CD4-positive, alpha-beta T cell (primary cell): ENCODE results near the gene ADCY7. TPM values are rescaled to one million over a fixed set of nuclear protein-coding genes. Genes with fewer than 3 reads are reported as not detected.
A peak's percentile ranks its signal among the peaks of the same experiment; 100 is the strongest.

Experiments used
- ATAC-seq: fragments of 200-7000 bp; cut with Tn5 transposase; one replicate; pipeline ENCODE4 v1.10.0; 2022; ENCODE audit warnings: mild to moderate bottlenecking; ENCODE audit not compliant: poor library complexity
- CTCF ChIA-PET: fragments of 350-600 bp; sonication (Branson Sonifier 250); formaldehyde crosslinking; loops from one replicate; lab custom pipeline; 2021; ENCODE audit warnings: antibody characterized with exemption, inconsistent platforms; lab: Charles Lee
- POLR2A ChIA-PET: fragments of 350-600 bp; sonication (Branson Sonifier 250); formaldehyde crosslinking; loops from one replicate; lab custom pipeline; 2021; ENCODE audit warnings: antibody characterized with exemption, inconsistent platforms; lab: Charles Lee
- DNase-seq, 14 experiments: peaks; one replicate each; pipeline ENCODE4 v3.0.0-alpha.2; 2013 to 2020; ENCODE audit warnings: mixed read lengths in 2 of 14
- H3K27ac ChIP-seq, 2 donors: one replicate each; pipeline versions ENCODE4 v1.5.1 to v1.7.0; 2013; ENCODE audit warnings: low read length in 2 of 2, low read depth in 1 of 2, mild to moderate bottlenecking in 1 of 2
- H3K27me3 ChIP-seq, 2 experiments: 1 replicate in 1 of 2; 2 replicates in 1 of 2; pipeline versions ENCODE4 v1.6.1 to v1.7.0; 2013; ENCODE audit warnings: low read length in 2 of 2, control low read depth in 1 of 2, mild to moderate bottlenecking in 1 of 2, moderate library complexity in 1 of 2; ENCODE audit not compliant: insufficient read depth in 2 of 2, control insufficient read depth in 1 of 2
- H3K36me3 ChIP-seq: one replicate; pipeline ENCODE4 v1.6.1; 2013; ENCODE audit warnings: low read length, control low read depth; ENCODE audit not compliant: insufficient read depth
- H3K4me1 ChIP-seq: one replicate; pipeline ENCODE4 v1.6.1; 2013; ENCODE audit warnings: low read length, control low read depth; ENCODE audit not compliant: insufficient read depth
- H3K4me3 ChIP-seq: one replicate; pipeline ENCODE4 v1.5.1; 2013; ENCODE audit warnings: mild to moderate bottlenecking, low read length, moderate library complexity
- H3K9me3 ChIP-seq, 2 experiments: 1 replicate in 1 of 2; 2 replicates in 1 of 2; pipeline versions ENCODE4 v1.6.1 to v1.7.0; 2013; ENCODE audit warnings: low read length in 2 of 2, mild to moderate bottlenecking in 2 of 2, control low read depth in 1 of 2, moderate library complexity in 1 of 2; ENCODE audit not compliant: control insufficient read depth in 1 of 2, insufficient read depth in 1 of 2
- H3K27ac Mint-ChIP-seq: one replicate; pipeline ENCODE4 v1.8.0; 2020; ENCODE audit warnings: mixed read lengths
- H3K27me3 Mint-ChIP-seq: one replicate; pipeline ENCODE4 v1.8.0; 2021; ENCODE audit warnings: mixed read lengths
- H3K36me3 Mint-ChIP-seq: one replicate; pipeline ENCODE4 v1.8.0; 2021; ENCODE audit warnings: low read depth, mixed read lengths
- H3K4me1 Mint-ChIP-seq: one replicate; pipeline ENCODE4 v1.8.0; 2021; ENCODE audit warnings: low read depth, mixed read lengths
- H3K4me3 Mint-ChIP-seq: one replicate; pipeline ENCODE4 v1.8.0; 2020; ENCODE audit warnings: mild to moderate bottlenecking, mixed read lengths
- H3K9me3 Mint-ChIP-seq: one replicate; pipeline ENCODE4 v1.8.0; 2020; ENCODE audit warnings: mixed read lengths
- intact Hi-C, 2 experiments: fragments of 100-400 bp; cut with DNase I in 1 of 2; cut with micrococcal nuclease in 1 of 2; formaldehyde crosslinking; loops; one replicate each; pipeline versions ENCODE4 v1.15.1 to v1.9.0; 2023 to 2025; cut with DNase I, micrococcal nuclease
- total RNA-seq, 174 experiments: library from RNA in 2 of 174; stranded (reverse) in 2 of 174; gene quantifications; one replicate each; pipeline ENCODE4 v1.2.3 and lab custom pipeline; 2021 to 2026
- TF ChIP-seq, protein P1 (sequence below): fragments of 200-600 bp; IDR thresholded peaks from one replicate; pipeline ENCODE4 v1.8.0; 2022; ENCODE audit warnings: antibody characterized with exemption, mild to moderate bottlenecking

ADCY7 gene
- total RNA-seq, 2 experiments from 2014 or later, result 136 to 147 TPM

DNA sequence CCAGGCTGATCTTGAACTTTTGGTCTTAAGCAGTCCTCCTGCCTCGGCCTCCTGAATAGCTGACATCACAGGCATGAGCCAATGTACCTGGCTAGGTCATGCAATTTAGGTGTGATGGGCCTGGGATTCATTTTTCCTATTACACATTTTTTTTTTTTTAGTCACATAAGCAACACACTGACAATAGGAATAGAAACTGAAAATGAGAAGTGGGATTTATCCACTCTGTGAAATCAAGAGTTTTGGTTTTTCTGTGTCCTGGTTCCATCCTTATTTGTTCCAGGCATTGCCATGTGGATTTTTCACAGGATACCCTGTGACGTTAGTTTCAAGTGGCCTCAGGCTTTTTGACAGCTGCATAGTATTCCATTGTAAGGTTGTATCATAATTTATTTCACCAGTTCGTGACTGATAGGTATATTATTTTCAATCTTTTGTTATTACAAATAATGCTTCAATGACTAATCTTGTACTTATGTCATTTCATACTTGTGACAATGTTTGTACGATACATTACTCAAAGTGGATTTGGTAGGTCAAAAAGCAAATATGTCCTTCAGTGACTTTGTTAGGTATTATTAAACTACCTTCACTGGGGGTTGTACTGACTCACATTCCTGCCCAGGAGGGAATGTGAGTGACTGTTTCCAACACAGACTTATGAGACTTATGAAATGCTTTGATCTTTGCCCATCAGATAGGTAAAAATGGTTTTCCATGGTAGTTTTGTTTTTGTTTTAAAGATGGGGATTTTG is 10.6 kb downstream of the ADCY7 start:
- Mint-ChIP-seq H3K9me3 (no peaks in the 10 kb centered on the region), H3K27ac (peak overlapping the region; percentile 100), H3K4me3 (peak overlapping the region; percentile 80), H3K4me1 (peaks cover 98% of the 10 kb centered on the region), H3K27me3 (no peaks in the 10 kb centered on the region), H3K36me3 (peaks cover 36% of the 10 kb centered on the region)
- Histone ChIP-seq H3K4me3 (no peak overlapping the region), H3K9me3 (no peaks in the 10 kb centered on the region), H3K4me1 (peaks cover 94% of the 10 kb centered on the region), H3K27ac (peak overlapping the region; percentile 56 to 93), H3K36me3 (peaks cover 22% of the 10 kb centered on the region), H3K27me3 (no peaks in the 10 kb centered on the region)
- DNase-seq, result peak in 1 of 14 experiments; percentile 40
- TF ChIP-seq, protein P1, sequence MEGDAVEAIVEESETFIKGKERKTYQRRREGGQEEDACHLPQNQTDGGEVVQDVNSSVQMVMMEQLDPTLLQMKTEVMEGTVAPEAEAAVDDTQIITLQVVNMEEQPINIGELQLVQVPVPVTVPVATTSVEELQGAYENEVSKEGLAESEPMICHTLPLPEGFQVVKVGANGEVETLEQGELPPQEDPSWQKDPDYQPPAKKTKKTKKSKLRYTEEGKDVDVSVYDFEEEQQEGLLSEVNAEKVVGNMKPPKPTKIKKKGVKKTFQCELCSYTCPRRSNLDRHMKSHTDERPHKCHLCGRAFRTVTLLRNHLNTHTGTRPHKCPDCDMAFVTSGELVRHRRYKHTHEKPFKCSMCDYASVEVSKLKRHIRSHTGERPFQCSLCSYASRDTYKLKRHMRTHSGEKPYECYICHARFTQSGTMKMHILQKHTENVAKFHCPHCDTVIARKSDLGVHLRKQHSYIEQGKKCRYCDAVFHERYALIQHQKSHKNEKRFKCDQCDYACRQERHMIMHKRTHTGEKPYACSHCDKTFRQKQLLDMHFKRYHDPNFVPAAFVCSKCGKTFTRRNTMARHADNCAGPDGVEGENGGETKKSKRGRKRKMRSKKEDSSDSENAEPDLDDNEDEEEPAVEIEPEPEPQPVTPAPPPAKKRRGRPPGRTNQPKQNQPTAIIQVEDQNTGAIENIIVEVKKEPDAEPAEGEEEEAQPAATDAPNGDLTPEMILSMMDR, result no peak
- POLR2A ChIA-PET, result interaction anchor here (1.2 to 6.4 kb wide), 3 partner anchors 10 to 125 kb away, joined by 3 to 77 read pairs (median 4); partner anchors contain the start of gene ADCY7
- intact Hi-C loops, result loop anchor here in 1 of 2 experiments (10.0 kb wide), 1 partner anchor 122 kb away; the partner anchor contains the start of gene TENT4B
- no peak for ATAC-seq
- CTCF ChIA-PET, result interaction anchor here (1.0 to 1.9 kb wide), 4 partner anchors 9 to 529 kb away, joined by 3 to 6 read pairs (median 4); no protein-coding TSS in a partner anchor

DNA sequence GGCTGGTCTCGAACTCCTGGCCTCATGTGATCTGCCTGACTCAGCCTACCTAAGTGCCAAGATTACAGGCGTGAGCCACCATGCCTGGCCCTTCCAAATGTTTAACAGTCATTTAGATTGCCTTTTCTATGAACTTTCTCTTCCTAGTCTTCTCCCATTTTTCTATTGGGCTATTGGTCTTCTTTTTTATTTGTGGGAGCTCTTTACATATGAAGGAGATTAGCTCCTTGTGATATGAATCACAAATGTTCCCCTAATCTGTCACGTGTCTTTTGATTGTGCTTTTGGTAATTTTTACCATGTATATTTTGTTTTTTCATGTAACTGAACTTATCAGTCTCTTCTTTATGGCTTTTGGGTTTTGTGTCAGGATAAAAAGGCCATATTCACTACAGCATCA is 11.9 kb downstream of the ADCY7 start:
- Mint-ChIP-seq H3K4me1 (peaks cover 98% of the 10 kb centered on the region), H3K27me3 (no peaks in the 10 kb centered on the region), H3K36me3 (peaks cover 30% of the 10 kb centered on the region), H3K4me3 (peak overlapping the region; percentile 80), H3K27ac (peak overlapping the region; percentile 100), H3K9me3 (no peaks in the 10 kb centered on the region)
- intact Hi-C loops, result loop anchor here in 1 of 2 experiments (10.0 kb wide), 1 partner anchor 123 kb away; the partner anchor contains the start of gene TENT4B
- TF ChIP-seq, protein P1, result no peak
- CTCF ChIA-PET, result interaction anchor here (0.8 to 1.9 kb wide), 7 partner anchors 8 to 528 kb away, joined by 3 to 6 read pairs (median 3); partner anchors contain the start of gene ADCY7
- Histone ChIP-seq H3K27ac (peak overlapping the region; percentile 56 to 93), H3K27me3 (no peaks in the 10 kb centered on the region), H3K36me3 (peaks cover 20% of the 10 kb centered on the region), H3K9me3 (no peaks in the 10 kb centered on the region), H3K4me1 (peaks cover 94% of the 10 kb centered on the region), H3K4me3 (no peak overlapping the region)
- ATAC-seq (no peak), DNase-seq (no peak)
- POLR2A ChIA-PET, result interaction anchor here (0.8 to 6.4 kb wide), 5 partner anchors 11 to 126 kb away, joined by 3 to 77 read pairs (median 5); partner anchors contain the start of gene ADCY7

DNA sequence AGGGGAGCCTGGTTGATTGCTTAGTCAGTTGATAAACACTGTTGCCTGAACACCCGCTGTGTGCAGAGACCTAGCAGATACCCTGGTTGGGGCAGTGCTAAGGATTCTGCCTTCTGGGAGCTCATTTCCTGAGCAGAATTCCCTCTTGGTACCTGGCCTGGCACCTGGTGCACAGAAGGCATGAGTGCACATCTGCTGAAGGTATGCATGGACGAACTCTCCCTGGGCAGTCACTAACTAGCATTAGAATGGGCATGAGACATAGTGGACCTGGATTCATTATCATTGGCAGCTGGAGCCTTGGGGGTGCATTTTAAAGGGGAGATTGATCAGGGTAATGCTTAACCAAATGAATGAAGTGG is 13.1 kb downstream of the ADCY7 start:
- Histone ChIP-seq H3K27ac (peak overlapping the region; percentile 36), H3K9me3 (no peaks in the 10 kb centered on the region), H3K36me3 (peaks cover 23% of the 10 kb centered on the region), H3K4me3 (peak overlapping the region; percentile 6), H3K4me1 (peaks cover 95% of the 10 kb centered on the region), H3K27me3 (no peaks in the 10 kb centered on the region)
- no peak for ATAC-seq
- Mint-ChIP-seq H3K27ac (peak overlapping the region; percentile 100), H3K4me3 (peak overlapping the region; percentile 21), H3K36me3 (peaks cover 24% of the 10 kb centered on the region), H3K4me1 (peaks cover 98% of the 10 kb centered on the region), H3K9me3 (no peaks in the 10 kb centered on the region), H3K27me3 (no peaks in the 10 kb centered on the region)
- TF ChIP-seq, protein P1, result no peak
- intact Hi-C loops, result loop anchor here in 1 of 2 experiments (10.0 kb wide), 1 partner anchor 125 kb away; the partner anchor contains the start of gene TENT4B
- ChIA-PET CTCF (interaction anchor here (1.1 to 1.7 kb wide), 3 partner anchors 9 to 254 kb away, joined by 3 read pairs; partner anchors contain the start of gene CNEP1R1), POLR2A (interaction anchor here (6.4 kb wide), 1 partner anchor 12 kb away, joined by 77 read pairs; the partner anchor contains the start of gene ADCY7)
- DNase-seq, result no peak
